Activated T-cell treated with anti-CD3 and anti-CD28 coated beads for 1 hour (primary cell): ENCODE results near the gene DBH.

ENCODE experiments used
- DNase-seq: peaks from one replicate; pipeline ENCODE4 v3.0.0-alpha.2; 2020; ENCODE audit warnings: low read depth

The DBH gene

GRCh38 chr9:133635533-133636531 is at the start of gene DBH:
Gene DBH, plus strand, starts transcription at chr9:133636363. Its CDS starts 9 bp downstream, at chr9:133636372.
- DNase-seq = no peak

GRCh38 chr9:133587051-133587450 is 49.1 kb upstream of the DBH start:
- no peak for DNase-seq

GRCh38 chr9:133587466-133587865 is 48.7 kb upstream of the DBH start:
- DNase-seq = no peak

- DNase-seq = peak; percentile 42
Measured at GRCh38 chr9:133589454-133590227, 46.5 kb upstream of the DBH start.

GRCh38 chr9:133590231-133590855 is 45.8 kb upstream of the DBH start:
- DNase-seq = no peak

DNA sequence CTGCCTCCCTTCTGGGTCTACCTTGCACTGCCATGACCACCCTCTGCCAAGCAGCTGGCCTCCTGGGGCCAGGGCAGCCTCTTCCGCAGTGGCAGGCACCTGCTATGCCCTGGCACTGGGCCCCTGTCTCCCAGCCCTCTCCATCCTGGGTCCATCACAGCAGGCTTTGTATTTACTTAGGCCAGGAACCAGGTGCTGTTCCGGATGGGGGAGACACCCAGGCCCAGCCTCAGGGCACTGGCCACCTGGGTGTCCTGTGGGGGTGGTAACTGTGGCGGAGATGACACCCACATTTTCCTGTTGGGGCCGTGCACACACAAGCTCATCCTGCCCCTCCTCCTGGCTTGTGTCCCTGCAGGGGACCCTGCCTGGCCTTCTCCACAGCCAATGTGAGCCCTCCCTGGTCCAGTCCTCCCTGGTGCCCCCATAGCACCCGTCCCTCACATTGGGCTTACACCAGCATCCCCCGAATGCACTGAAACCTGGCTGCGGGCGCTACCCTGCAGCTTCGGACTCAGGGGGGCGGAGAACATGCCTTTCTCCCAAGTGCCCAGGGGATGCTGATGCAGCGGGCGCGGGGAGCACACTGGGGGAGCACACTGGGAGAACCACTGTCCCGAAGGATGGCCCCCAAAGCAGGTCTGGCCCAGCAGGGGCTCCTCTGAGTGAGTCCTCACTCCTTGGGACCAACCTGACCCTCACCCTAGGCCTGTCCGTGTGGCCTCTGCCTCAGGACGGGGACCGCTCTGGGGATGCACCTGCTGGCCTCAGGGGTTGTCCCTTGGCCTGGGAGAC is 44.9 kb upstream of the DBH start:
- DNase-seq = no peak

DNA sequence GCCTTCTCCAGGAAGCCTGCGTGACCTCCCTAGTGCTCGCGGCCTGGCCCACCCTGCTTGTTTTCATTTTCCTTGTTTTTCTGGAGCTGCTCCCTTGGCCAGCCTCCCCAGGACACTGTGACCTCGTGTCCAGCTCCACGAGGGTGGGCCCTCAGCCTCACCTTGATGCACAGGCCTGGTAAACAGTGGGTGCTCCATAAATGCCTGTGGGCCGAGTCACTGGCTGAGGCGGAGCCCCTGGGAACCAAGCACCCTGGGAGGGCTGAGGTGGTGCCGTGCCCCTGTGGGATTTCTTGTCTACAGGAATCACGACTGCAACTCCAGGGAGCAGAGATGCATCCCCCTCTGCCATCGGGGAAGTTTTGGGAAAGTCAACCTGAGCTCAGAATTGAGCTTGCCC is 44.2 kb upstream of the DBH start:
- no peak for DNase-seq

DNA sequence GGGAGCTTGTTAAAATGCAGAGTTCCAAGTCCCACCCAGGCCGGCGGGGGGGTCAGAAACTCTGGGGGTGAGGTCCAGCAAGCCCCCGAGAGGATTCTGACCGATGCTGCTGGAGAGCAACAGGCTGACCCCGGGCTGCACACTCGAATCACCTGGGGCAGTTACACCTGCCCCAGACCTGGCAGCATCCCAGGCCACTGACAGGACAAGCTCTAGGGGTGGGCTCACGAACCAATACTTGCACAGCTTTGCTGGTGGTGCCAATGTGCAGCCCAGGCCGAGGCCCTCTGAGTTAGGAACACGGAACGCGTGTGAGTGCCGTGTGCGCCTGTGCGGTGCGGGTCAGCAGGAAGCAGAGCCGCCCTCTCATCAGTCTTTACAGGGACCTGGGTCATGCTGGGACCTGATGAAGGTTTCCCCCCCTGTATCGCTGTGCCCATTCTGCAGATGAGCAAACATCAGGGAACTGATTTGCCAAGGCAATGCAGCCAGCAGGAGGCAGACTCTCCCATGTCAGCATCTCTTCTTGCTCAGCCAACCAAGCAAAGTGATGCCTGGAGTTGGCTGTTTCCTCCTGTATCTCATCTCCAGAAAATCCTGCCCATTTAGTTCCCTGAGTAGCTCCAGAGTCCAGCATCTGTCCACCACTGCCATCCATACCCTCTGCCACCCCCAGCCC is 43.3 kb upstream of the DBH start:
- no peak for DNase-seq

DNA sequence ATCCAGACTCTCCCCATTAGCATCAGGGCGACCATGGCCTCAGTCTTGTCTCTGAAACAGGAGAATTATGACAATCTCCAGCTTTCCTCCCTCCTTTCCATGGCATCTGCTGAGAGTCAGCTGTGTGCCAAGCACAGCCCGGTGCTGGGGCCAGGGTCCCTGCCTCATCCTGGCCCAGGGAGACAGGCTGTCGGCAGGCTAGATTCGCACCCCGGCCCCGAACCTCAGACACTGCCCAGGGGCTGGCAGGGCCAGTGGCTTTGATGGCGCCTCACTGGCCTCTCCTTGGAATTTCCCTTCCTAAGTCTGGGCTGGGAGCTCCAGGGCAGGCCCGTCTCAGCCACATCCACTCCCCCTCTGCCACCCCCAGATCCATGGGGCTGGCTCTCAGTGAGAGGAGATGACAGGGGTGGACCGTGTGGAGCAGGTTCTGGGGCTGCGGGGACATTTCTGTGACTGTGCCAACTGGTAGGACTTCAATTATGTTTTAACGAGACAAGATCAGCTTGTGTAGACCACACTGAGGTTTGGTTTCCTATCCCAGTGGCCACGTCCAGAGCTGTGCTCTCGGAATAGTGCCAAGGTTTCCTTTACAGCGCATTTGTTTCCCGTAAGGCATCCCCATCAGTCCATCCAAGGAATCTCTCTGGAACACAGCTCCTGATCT is 42.4 kb upstream of the DBH start:
- DNase-seq = no peak

DNA sequence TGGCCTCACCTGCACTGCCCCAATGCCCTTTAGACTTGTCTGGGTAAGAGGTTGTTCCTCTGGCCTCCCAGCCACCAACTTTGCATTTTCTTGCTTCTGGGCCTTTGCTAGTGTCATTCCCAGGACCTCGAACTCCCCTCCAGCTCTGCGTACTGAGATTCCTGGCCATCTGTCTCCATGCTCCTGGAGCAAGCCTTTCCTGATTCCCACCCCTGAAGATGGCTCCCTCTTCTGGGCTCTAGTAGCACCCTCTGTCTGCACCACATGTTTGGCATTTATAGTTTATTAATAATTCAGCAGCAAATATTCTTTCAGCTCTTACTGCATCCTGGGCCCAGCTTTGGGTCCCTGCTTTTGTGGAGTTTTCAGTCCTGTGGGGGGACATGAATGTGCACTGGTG is 41.9 kb upstream of the DBH start:
- DNase-seq = no peak

DNA sequence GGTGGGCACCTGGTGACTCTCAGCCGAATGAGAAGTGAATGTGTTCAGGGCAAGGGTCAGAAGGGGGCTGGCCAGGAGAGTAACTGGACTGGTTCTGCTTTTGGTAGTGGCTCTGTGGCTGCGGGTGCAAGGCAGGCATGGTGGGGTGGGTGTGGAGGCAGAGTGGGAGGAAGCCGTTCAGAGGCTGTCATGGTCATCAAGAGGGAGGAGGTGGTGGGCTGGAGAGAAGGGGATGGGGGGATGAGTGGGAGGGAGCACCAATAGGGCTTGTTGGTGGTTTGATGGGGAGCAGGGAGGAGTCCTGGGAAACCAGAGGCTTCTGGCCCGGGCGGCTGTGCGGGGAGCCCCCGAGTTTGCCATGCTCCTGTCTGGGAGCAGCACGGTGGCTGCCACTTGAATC is 40.3 kb upstream of the DBH start:
- no peak for DNase-seq

- no peak for DNase-seq
Measured at GRCh38 chr9:133597316-133597957, 38.7 kb upstream of the DBH start.

GRCh38 chr9:133598978-133599377 is 37.2 kb upstream of the DBH start:
- DNase-seq = no peak

- no peak for DNase-seq
Measured at GRCh38 chr9:133599470-133600173, 36.5 kb upstream of the DBH start.

DNA sequence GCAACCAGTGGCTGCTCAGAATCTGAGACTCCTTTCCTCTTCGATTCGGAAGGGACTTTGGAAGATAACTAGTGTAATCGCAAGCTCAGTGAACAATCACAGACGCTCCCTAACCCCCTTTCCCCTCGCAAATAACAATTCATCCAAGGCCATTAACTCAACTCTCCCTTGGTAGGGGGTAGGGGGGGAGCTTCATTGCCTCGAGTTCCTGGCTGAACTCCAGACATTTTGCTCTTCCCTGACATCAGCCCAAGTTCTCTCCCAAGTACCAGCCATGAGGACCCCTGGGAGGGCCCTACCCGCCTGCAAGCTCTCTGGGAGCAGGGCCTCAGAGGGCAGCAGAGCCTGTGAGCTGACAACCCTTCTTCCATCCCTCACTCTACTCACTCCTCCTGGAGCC is 35.4 kb upstream of the DBH start:
- DNase-seq = no peak

DNA sequence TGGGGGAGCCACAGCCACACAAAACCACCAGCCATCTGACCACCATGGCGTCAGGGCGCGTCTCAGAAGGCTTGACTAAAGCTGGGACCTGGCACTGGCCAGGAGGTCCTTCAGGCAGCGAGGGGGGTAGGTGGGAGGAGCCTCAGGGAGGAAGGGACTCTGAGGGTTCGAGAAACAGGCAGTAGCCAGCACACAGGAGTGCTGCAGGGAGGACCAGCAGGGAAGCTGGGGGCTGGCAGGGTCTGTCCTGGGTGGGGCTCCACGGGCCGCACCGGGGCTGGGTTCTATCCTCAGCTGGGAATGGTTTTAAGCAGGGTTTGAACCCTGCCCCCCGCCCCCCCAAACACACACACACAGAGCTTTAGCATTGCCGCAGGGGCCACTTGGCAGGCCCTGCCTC is 34.4 kb upstream of the DBH start:
- no peak for DNase-seq

DNA sequence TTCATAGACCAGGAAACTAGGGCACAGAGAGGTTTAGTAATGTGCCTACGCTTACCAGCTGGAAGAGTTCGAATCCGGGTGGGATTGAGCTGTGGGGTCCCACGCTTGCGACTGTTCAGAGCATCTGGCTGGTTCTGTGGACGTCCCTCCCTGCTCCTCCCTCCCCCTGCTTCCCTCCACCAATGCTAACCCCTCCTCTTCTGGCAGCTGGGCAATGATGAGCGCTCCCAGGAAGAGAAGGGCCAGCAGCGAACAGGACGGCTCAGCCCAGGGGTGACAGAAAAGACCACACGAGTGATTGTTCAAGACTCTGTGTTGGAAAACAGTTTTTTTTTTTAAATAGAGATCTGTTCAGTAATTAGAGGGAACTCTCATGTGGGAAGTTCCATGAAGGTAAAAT is 33.9 kb upstream of the DBH start:
- no peak for DNase-seq

DNA sequence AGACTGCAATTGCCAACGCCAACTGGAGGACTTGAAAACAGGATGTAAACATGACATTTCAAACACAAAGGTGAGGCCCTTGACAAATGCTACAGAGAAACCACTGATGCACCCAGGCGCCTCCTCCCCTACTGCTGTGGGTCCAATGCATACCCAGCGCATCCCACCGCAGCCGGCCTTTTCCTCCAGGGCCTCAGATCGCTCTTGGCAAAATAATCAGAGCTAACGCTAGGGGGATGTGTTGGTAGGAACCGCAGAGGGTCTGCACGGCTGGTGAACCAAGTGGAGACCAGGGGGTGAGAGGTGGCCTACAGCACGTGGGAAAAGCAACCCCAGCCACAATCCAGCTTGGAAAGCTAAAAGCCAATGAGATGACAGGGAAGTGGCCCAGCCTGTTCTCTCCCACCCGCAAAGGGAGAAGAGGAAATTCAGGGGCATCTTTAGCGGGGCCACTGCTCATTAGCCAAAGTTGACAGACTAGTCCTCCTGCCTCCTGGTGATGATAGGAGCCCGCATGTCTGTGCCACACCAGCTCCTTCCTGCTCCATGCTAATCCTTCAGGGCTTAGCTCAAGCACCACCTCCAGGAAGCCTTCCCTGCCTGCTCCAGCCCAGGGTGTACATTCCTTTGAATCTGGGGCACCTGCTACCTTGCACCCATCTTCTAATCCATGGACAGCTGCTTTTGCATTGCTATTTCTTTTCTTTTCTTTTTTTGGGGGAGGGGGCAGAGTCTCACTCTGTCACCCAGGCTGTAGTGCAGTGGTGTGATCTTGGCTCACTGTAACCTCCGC is 32.8 kb upstream of the DBH start:
- DNase-seq = no peak

DNA sequence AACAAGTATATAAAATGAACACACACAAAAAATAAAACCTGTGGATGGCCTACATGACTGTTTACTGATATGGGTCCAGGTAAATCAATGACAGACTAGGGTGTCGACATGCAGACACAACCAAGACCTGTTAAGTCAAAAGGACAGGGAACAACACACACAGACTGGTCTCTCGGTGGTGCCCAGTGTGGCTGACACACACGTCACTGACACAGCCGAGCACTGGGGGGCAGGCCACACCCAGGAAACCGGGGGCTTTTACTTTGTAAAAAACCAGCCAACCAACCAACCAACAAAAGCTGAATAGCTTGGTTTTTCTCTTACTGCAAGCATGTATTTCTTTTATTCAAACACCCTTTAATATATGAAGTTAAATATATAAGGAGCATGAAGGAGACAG is 31.9 kb upstream of the DBH start:
- DNase-seq = peak; percentile 11
